T-cell (primary cell): ENCODE results near the gene TTN. TPM values are rescaled to one million over a fixed set of nuclear protein-coding genes. Genes with fewer than 3 reads are reported as not detected.

Experiments
- ATAC-seq, 4 experiments: fragments of 200-7000 bp in 3 of 4; fragments of 150-1000 bp in 1 of 4; cut with Tn5 transposase; replicated peaks in 1 of 4; 1 replicate in 3 of 4; 2 replicates in 1 of 4; pipeline ENCODE4 v1.10.0; 2021; ENCODE audit warnings: moderate library complexity in 3 of 4, mild to moderate bottlenecking in 2 of 4, moderate number of reproducible peaks in 1 of 4
- CTCF ChIA-PET, 2 donors: fragments of 300-600 bp; sonication (Branson Sonifier 250); formaldehyde crosslinking; loops; one replicate each; lab custom pipeline; 2022; ENCODE audit warnings: antibody characterized with exemption in 2 of 2; lab: Charles Lee
- POLR2A ChIA-PET, 2 donors: fragments of 300-600 bp; sonication (Branson Sonifier 250); formaldehyde crosslinking; loops; one replicate each; lab custom pipeline; 2022; ENCODE audit warnings: antibody characterized with exemption in 2 of 2; lab: Charles Lee
- DNase-seq, 35 experiments: peaks; one replicate each; pipeline versions ENCODE4 v3.0.0 to v3.0.0-alpha.2; 2013 to 2023
- H3K27ac ChIP-seq: one replicate; pipeline ENCODE4 v1.5.1; 2013; ENCODE audit warnings: low read length
- H3K27me3 ChIP-seq, 2 experiments: replicated peaks in 1 of 2; 1 replicate in 1 of 2; 2 replicates in 1 of 2; pipeline versions ENCODE4 v1.6.1 to v1.7.0; 2013; ENCODE audit warnings: low read length in 1 of 2, mixed read lengths in 1 of 2; ENCODE audit not compliant: control insufficient read depth in 2 of 2, insufficient read depth in 2 of 2; ENCODE audit errors: extremely low read depth in 1 of 2
- H3K36me3 ChIP-seq, 2 donors: 1 replicate in 1 of 2; 2 replicates in 1 of 2; pipeline versions ENCODE4 v1.6.1 to v1.7.0; 2013; ENCODE audit warnings: low read length in 1 of 2; ENCODE audit not compliant: control insufficient read depth in 2 of 2, insufficient read depth in 1 of 2; ENCODE audit errors: extremely low read depth in 1 of 2
- H3K4me1 ChIP-seq, 2 experiments: 1 replicate in 1 of 2; 2 replicates in 1 of 2; pipeline versions ENCODE4 v1.6.1 to v1.7.0; 2013; ENCODE audit warnings: low read length in 2 of 2, mixed read lengths in 1 of 2; ENCODE audit not compliant: insufficient read depth in 2 of 2, control insufficient read depth in 1 of 2; ENCODE audit errors: extremely low read depth in 1 of 2
- H3K4me3 ChIP-seq, 2 donors: 1 replicate in 1 of 2; 2 replicates in 1 of 2; pipeline versions ENCODE4 v1.5.1 to v1.7.0; 2013; ENCODE audit warnings: mild to moderate bottlenecking in 2 of 2, low read length in 1 of 2, moderate library complexity in 1 of 2; ENCODE audit not compliant: control insufficient read depth in 1 of 2; ENCODE audit errors: extremely low read depth in 1 of 2
- H3K9me3 ChIP-seq: 2 replicates; pipeline ENCODE4 v1.7.0; 2013
- H3K27ac Mint-ChIP-seq, 2 donors: one replicate each; pipeline ENCODE4 v1.8.0; 2020 to 2021; ENCODE audit warnings: mild to moderate bottlenecking in 2 of 2, mixed read lengths in 2 of 2
- H3K27me3 Mint-ChIP-seq, 2 donors: one replicate each; pipeline ENCODE4 v1.8.0; 2021 to 2022; ENCODE audit warnings: mixed read lengths in 2 of 2
- H3K36me3 Mint-ChIP-seq: one replicate; pipeline ENCODE4 v1.8.0; 2021; ENCODE audit warnings: mixed read lengths
- H3K4me1 Mint-ChIP-seq, 3 donors: one replicate each; pipeline ENCODE4 v1.8.0; 2020 to 2022; ENCODE audit warnings: mixed read lengths in 3 of 3, mild to moderate bottlenecking in 1 of 3
- H3K4me3 Mint-ChIP-seq, 3 donors: one replicate each; pipeline ENCODE4 v1.8.0; 2020 to 2022; ENCODE audit warnings: mild to moderate bottlenecking in 3 of 3, mixed read lengths in 3 of 3, moderate library complexity in 3 of 3
- H3K9me3 Mint-ChIP-seq, 3 donors: one replicate each; pipeline ENCODE4 v1.8.0; 2020 to 2022; ENCODE audit warnings: mixed read lengths in 3 of 3
- WGBS: methylation state at CpG from one replicate; pipeline ENCODE4 v1.1.5; 2013; ENCODE audit warnings: missing lambda C conversion rate; ENCODE audit not compliant: insufficient coverage; 5-methylcytosine and 5-hydroxymethylcytosine counted together
- total RNA-seq, 35 experiments: library from RNA in 6 of 35; stranded (reverse) in 6 of 35; fragments of 120-200 nt in 1 of 35; gene quantifications; one replicate each; pipeline versions ENCODE4 v1.2.1 to v1.2.4 and lab custom pipeline; 2013 to 2026

Gene TTN
- total RNA-seq, 5 donors from 2014 or later (not counting 1 experiment from before 2014, with no cell fraction given): 14.3 to 49.2 (median 15.7) TPM

GRCh38 chr2:178683877-178684276 is 123.3 kb downstream of the TTN start:
- Histone ChIP-seq H3K36me3 (peaks cover 0 to 15% of the 10 kb centered on the region in 2 donors), H3K27me3 (no peaks in the 10 kb centered on the region), H3K9me3 (no peaks in the 10 kb centered on the region), H3K4me3 (no peak overlapping the region), H3K27ac (no peak overlapping the region), H3K4me1 (no peaks in the 10 kb centered on the region)
- DNase-seq (no peak), ATAC-seq (no peak)
- no peak overlapping the region for H3K27ac Mint-ChIP-seq
- WGBS: no CpG with 5 or more reads among the region's 1 CpG
- ChIA-PET CTCF (interaction anchor here in 1 of 2 donors (0.8 kb wide), 1 partner anchor 17 kb away, joined by 4 read pairs; no protein-coding TSS in a partner anchor), POLR2A (no interaction called here)
- H3K27me3 Mint-ChIP-seq: no peaks in the 10 kb centered on the region
- no peak overlapping the region for H3K4me3 Mint-ChIP-seq
- no peaks in the 10 kb centered on the region for H3K9me3 Mint-ChIP-seq
- H3K36me3 Mint-ChIP-seq: peaks cover 44% of the 10 kb centered on the region
- H3K4me1 Mint-ChIP-seq: no peaks in the 10 kb centered on the region

GRCh38 chr2:178681081-178681480 is 126.1 kb downstream of the TTN start:
- DNase-seq (no peak), ATAC-seq (no peak)
- Mint-ChIP-seq H3K4me3 (no peak overlapping the region), H3K27ac (no peak overlapping the region), H3K27me3 (no peaks in the 10 kb centered on the region), H3K4me1 (peaks cover 4 to 8% (median 5%) of the 10 kb centered on the region in 3 donors), H3K9me3 (peaks cover 0 to 3% (median 0%) of the 10 kb centered on the region in 3 donors), H3K36me3 (peaks cover 48% of the 10 kb centered on the region)
- WGBS: no CpG with 5 or more reads among the region's 4 CpGs
- Histone ChIP-seq H3K27ac (no peak overlapping the region), H3K9me3 (no peaks in the 10 kb centered on the region), H3K4me3 (no peak overlapping the region), H3K36me3 (peaks cover 3 to 19% of the 10 kb centered on the region in 2 donors), H3K4me1 (no peaks in the 10 kb centered on the region), H3K27me3 (no peaks in the 10 kb centered on the region)
- POLR2A ChIA-PET: no interaction called here
- CTCF ChIA-PET: no interaction called here

GRCh38 chr2:178679891-178680290 is 127.3 kb downstream of the TTN start:
- Histone ChIP-seq H3K4me3 (no peak overlapping the region), H3K4me1 (no peaks in the 10 kb centered on the region), H3K9me3 (no peaks in the 10 kb centered on the region), H3K27me3 (no peaks in the 10 kb centered on the region), H3K36me3 (peaks cover 3 to 24% of the 10 kb centered on the region in 2 donors), H3K27ac (no peak overlapping the region)
- ATAC-seq (no peak), DNase-seq (no peak)
- Mint-ChIP-seq H3K27me3 (no peaks in the 10 kb centered on the region), H3K36me3 (peaks cover 43% of the 10 kb centered on the region), H3K27ac (no peak overlapping the region), H3K9me3 (peaks cover 0 to 3% (median 0%) of the 10 kb centered on the region in 3 donors), H3K4me3 (no peak overlapping the region), H3K4me1 (peaks cover 4 to 8% (median 5%) of the 10 kb centered on the region in 3 donors)
- ChIA-PET CTCF (no interaction called here), POLR2A (no interaction called here)
- WGBS: 40% methylated on average over 1 of the region's 1 CpG

- H3K4me1 ChIP-seq: no peaks in the 10 kb centered on the region
- no peaks in the 10 kb centered on the region for H3K9me3 ChIP-seq
- peaks cover 3 to 24% of the 10 kb centered on the region in 2 donors for H3K36me3 ChIP-seq
- Mint-ChIP-seq H3K4me1 (peaks cover 4 to 8% (median 5%) of the 10 kb centered on the region in 3 donors), H3K27ac (peak overlapping the region in 1 of 2 donors; percentile 48), H3K9me3 (peaks cover 0 to 3% (median 0%) of the 10 kb centered on the region in 3 donors), H3K27me3 (no peaks in the 10 kb centered on the region), H3K4me3 (no peak overlapping the region), H3K36me3 (peaks cover 36% of the 10 kb centered on the region)
- H3K27me3 ChIP-seq: no peaks in the 10 kb centered on the region
- H3K4me3 ChIP-seq: no peak overlapping the region
- CTCF ChIA-PET: interaction anchor here in 1 of 2 donors (1.4 kb wide), 1 partner anchor 23 kb away, joined by 4 read pairs; no protein-coding TSS in a partner anchor
- WGBS: 25% methylated on average over 1 of the region's 2 CpGs
- H3K27ac ChIP-seq: no peak overlapping the region
- DNase-seq (no peak), ATAC-seq (no peak)
- POLR2A ChIA-PET: no interaction called here
These were observed 129.6 kb downstream of the TTN start for GRCh38 chr2:178677599-178677998.

- Histone ChIP-seq H3K9me3 (no peaks in the 10 kb centered on the region), H3K4me3 (no peak overlapping the region), H3K36me3 (peaks cover 3 to 21% of the 10 kb centered on the region in 2 donors), H3K4me1 (no peaks in the 10 kb centered on the region), H3K27me3 (no peaks in the 10 kb centered on the region), H3K27ac (no peak overlapping the region)
- POLR2A ChIA-PET: no interaction called here
- peaks cover 4 to 8% (median 5%) of the 10 kb centered on the region in 3 donors for H3K4me1 Mint-ChIP-seq
- H3K9me3 Mint-ChIP-seq: peaks cover 0 to 3% (median 0%) of the 10 kb centered on the region in 3 donors
- H3K27me3 Mint-ChIP-seq: no peaks in the 10 kb centered on the region
- peaks cover 28% of the 10 kb centered on the region for H3K36me3 Mint-ChIP-seq
- WGBS: no CpG with 5 or more reads among the region's 5 CpGs
- no peak overlapping the region for H3K4me3 Mint-ChIP-seq
- ATAC-seq: no peak
- no peak overlapping the region for H3K27ac Mint-ChIP-seq
- no peak for DNase-seq
- CTCF ChIA-PET: no interaction called here
These were observed 131.2 kb downstream of the TTN start for GRCh38 chr2:178676046-178676445.

GRCh38 chr2:178674122-178674521 is 133.1 kb downstream of the TTN start:
- Histone ChIP-seq H3K27me3 (no peaks in the 10 kb centered on the region), H3K9me3 (no peaks in the 10 kb centered on the region), H3K36me3 (peaks cover 3 to 18% of the 10 kb centered on the region in 2 donors), H3K27ac (no peak overlapping the region), H3K4me3 (no peak overlapping the region), H3K4me1 (no peaks in the 10 kb centered on the region)
- DNase-seq (no peak), ATAC-seq (no peak)
- H3K27ac Mint-ChIP-seq: no peak overlapping the region
- no CpG with 5 or more reads among the region's 4 CpGs for WGBS
- ChIA-PET POLR2A (no interaction called here), CTCF (no interaction called here)
- H3K36me3 Mint-ChIP-seq: peaks cover 24% of the 10 kb centered on the region
- H3K27me3 Mint-ChIP-seq: no peaks in the 10 kb centered on the region
- H3K4me3 Mint-ChIP-seq: no peak overlapping the region
- H3K4me1 Mint-ChIP-seq: peaks cover 4 to 8% (median 5%) of the 10 kb centered on the region in 3 donors
- peaks cover 0 to 3% (median 0%) of the 10 kb centered on the region in 3 donors for H3K9me3 Mint-ChIP-seq
